HCT116 (cell line): ENCODE measurements around the gene GFER. TPM values are rescaled to one million over a fixed set of nuclear protein-coding genes. Genes with fewer than 3 reads are reported as not detected.

Experiments used
- ATAC-seq: fragments of 200-7000 bp; cut with Tn5 transposase; 2 replicates; pipeline ENCODE4 v1.9.1; 2020; ENCODE audit warnings: mild to moderate bottlenecking, moderate library complexity
- BruUV-seq: library from RNA; stranded (reverse); fragments of 400-500 nt; replicated peaks from 2 replicates; lab custom pipeline; 2021; lab: Mats Ljungman, UMichigan
- CTCF ChIA-PET: fragments of 300-600 bp; sonication (Branson Sonifier 250); formaldehyde crosslinking; loops from one replicate; lab custom pipeline; 2021; ENCODE audit warnings: antibody characterized with exemption; lab: Charles Lee
- POLR2A ChIA-PET: fragments of 300-600, 350-600 bp; sonication (Branson Sonifier 250); formaldehyde crosslinking; loops from one replicate; lab custom pipeline; 2021; ENCODE audit warnings: antibody characterized with exemption; lab: Charles Lee
- RAD21 ChIA-PET, 2 experiments: fragments of 300-600 bp; sonication (Branson Sonifier 250); formaldehyde crosslinking; loops; one replicate each; lab custom pipeline; 2023; ENCODE audit warnings: low total read pairs in 2 of 2; ENCODE audit not compliant: uncharacterized antibody in 2 of 2, unreplicated experiment in 2 of 2, low non-redundant PET in 1 of 2; lab: Charles Lee
- DNase-seq: peaks from one replicate; pipeline ENCODE4 v3.0.0-alpha.2; 2010; ENCODE audit warnings: low read depth, low spot score
- H2AFZ ChIP-seq: fragments of 200-600 bp; shearing (Covaris generic), sonication (generic); 2 replicates; pipeline ENCODE4 v1.6.1; 2017; ENCODE audit warnings: low read depth, mixed run types, mixed read lengths, antibody characterized with exemption, low read length; ENCODE audit not compliant: poor library complexity, severe bottlenecking
- H3K27ac ChIP-seq: 2 replicates; pipeline ENCODE4 v1.5.1; 2012; ENCODE audit warnings: low read depth, low read length
- H3K27me3 ChIP-seq: fragments of 200-600 bp; sonication (generic); 2 replicates; pipeline ENCODE4 v1.6.1; 2016; ENCODE audit warnings: mixed run types, low read length, mixed read lengths; ENCODE audit not compliant: insufficient read depth
- H3K36me3 ChIP-seq, 2 experiments: fragments of 200-500 bp in 1 of 2; fragments of 200-600 bp in 1 of 2; sonication (Bioruptor generic) in 1 of 2; sonication (generic) in 1 of 2; 2 replicates each; pipeline versions ENCODE4 v1.5.1 to v1.6.1; 2014 to 2016; ENCODE audit warnings: low read length in 2 of 2, inconsistent platforms in 1 of 2, mixed read lengths in 1 of 2, mixed run types in 1 of 2; ENCODE audit not compliant: insufficient read depth in 2 of 2, control insufficient read depth in 1 of 2
- H3K4me1 ChIP-seq, 2 experiments: fragments of 200-600 bp in 1 of 2; sonication (generic) in 1 of 2; 2 replicates each; pipeline versions ENCODE4 v1.5.1 to v1.6.1; 2012 to 2017; ENCODE audit warnings: low read length in 2 of 2, inconsistent platforms in 1 of 2, mild to moderate bottlenecking in 1 of 2, mixed read lengths in 1 of 2, mixed run types in 1 of 2, moderate library complexity in 1 of 2; ENCODE audit not compliant: insufficient read depth in 2 of 2, control insufficient read depth in 1 of 2
- H3K4me2 ChIP-seq: fragments of 200-600 bp; sonication (generic); 2 replicates; pipeline ENCODE4 v1.6.1; 2017; ENCODE audit warnings: mixed run types, low read length, mixed read lengths
- H3K4me3 ChIP-seq, 2 experiments: fragments of 200-600 bp in 1 of 2; sonication (generic) in 1 of 2; replicated peaks in 1 of 2; 2 replicates each; pipeline ENCODE4 v1.5.1; 2011 to 2016; ENCODE audit warnings: low read length in 2 of 2, control low read depth in 1 of 2, low read depth in 1 of 2, mild to moderate bottlenecking in 1 of 2, mixed read lengths in 1 of 2, mixed run types in 1 of 2
- H3K79me2 ChIP-seq: fragments of 200-600 bp; sonication (generic); 2 replicates; pipeline ENCODE4 v1.6.1; 2017; ENCODE audit warnings: mild to moderate bottlenecking, mixed run types, low read length, moderate library complexity, mixed read lengths; ENCODE audit not compliant: insufficient read depth
- H3K9ac ChIP-seq: fragments of 200-600 bp; sonication (generic); 2 replicates; pipeline ENCODE4 v1.6.1; 2016; ENCODE audit warnings: low read length, mixed read lengths
- H3K9me2 ChIP-seq: fragments of 200-600 bp; sonication (generic), shearing (Covaris generic); 2 replicates; pipeline ENCODE4 v1.6.1; 2017; ENCODE audit warnings: mixed run types, mild to moderate bottlenecking, moderate library complexity; ENCODE audit not compliant: insufficient read depth
- H3K9me3 ChIP-seq, 2 experiments: fragments of 200-500 bp in 1 of 2; fragments of 200-600 bp in 1 of 2; sonication (Bioruptor generic) in 1 of 2; sonication (generic) in 1 of 2; 2 replicates each; pipeline ENCODE4 v1.6.1; 2014 to 2017; ENCODE audit warnings: low read length in 2 of 2, mixed read lengths in 2 of 2, inconsistent platforms in 1 of 2, low read depth in 1 of 2, mild to moderate bottlenecking in 1 of 2, mixed run types in 1 of 2, moderate library complexity in 1 of 2; ENCODE audit not compliant: control insufficient read depth in 1 of 2, insufficient read depth in 1 of 2
- H4K20me1 ChIP-seq: fragments of 200-600 bp; sonication (generic), shearing (Covaris generic); 2 replicates; pipeline ENCODE4 v1.6.1; 2017; ENCODE audit warnings: mixed run types, mild to moderate bottlenecking, moderate library complexity; ENCODE audit not compliant: insufficient read depth
- CTCF ChIP-seq, 3 experiments: fragments of 200-600 bp in 1 of 3; sonication (generic) in 1 of 3; IDR thresholded peaks in 2 of 3; conservative IDR thresholded peaks in 1 of 3; 2 replicates each; pipeline ENCODE4 v1.5.1; 2012 to 2017; ENCODE audit warnings: low read depth in 2 of 3, low read length in 2 of 3, antibody characterized with exemption in 1 of 3, borderline replicate concordance in 1 of 3, control low read depth in 1 of 3, mild to moderate bottlenecking in 1 of 3, mixed read lengths in 1 of 3, mixed run types in 1 of 3, moderate library complexity in 1 of 3; ENCODE audit not compliant: insufficient read depth in 1 of 3
- FOSL1 ChIP-seq: IDR thresholded peaks from 2 replicates; pipeline ENCODE4 v1.6.1; 2012; ENCODE audit warnings: low read depth
- POLR2AphosphoS5 ChIP-seq: IDR thresholded peaks from 2 replicates; pipeline ENCODE4 v1.6.1; 2011; ENCODE audit warnings: mild to moderate bottlenecking, low read depth, low read length, moderate library complexity
- SP1 ChIP-seq: IDR thresholded peaks from 2 replicates; pipeline ENCODE4 v1.6.1; 2012; ENCODE audit warnings: low read depth
- TCF7L2 ChIP-seq: IDR thresholded peaks from 2 replicates; pipeline ENCODE4 v1.7.0; 2011; ENCODE audit warnings: borderline replicate concordance, inconsistent platforms; ENCODE audit not compliant: insufficient read depth, insufficient read length; ENCODE audit errors: extremely low read depth
- intact Hi-C: fragments of 100-400 bp; cut with micrococcal nuclease; formaldehyde crosslinking; loops from 2 replicates; pipeline ENCODE4 v1.10.0; 2022
- total RNA-seq: library from RNA; stranded (reverse); gene quantifications from one replicate; pipeline ENCODE4 v1.2.1, GENCODE V29; 2021; ENCODE audit not compliant: unreplicated experiment
- TF ChIP-seq, protein P1 (sequence below): IDR thresholded peaks from 2 replicates; pipeline ENCODE4 v1.6.1; 2011; ENCODE audit warnings: mild to moderate bottlenecking, low read length, moderate library complexity; ENCODE audit not compliant: insufficient replicate concordance; ENCODE audit errors: extremely low read depth

Gene GFER
- total RNA-seq, 1 experiment from 2014 or later = 47.3 TPM

DNA sequence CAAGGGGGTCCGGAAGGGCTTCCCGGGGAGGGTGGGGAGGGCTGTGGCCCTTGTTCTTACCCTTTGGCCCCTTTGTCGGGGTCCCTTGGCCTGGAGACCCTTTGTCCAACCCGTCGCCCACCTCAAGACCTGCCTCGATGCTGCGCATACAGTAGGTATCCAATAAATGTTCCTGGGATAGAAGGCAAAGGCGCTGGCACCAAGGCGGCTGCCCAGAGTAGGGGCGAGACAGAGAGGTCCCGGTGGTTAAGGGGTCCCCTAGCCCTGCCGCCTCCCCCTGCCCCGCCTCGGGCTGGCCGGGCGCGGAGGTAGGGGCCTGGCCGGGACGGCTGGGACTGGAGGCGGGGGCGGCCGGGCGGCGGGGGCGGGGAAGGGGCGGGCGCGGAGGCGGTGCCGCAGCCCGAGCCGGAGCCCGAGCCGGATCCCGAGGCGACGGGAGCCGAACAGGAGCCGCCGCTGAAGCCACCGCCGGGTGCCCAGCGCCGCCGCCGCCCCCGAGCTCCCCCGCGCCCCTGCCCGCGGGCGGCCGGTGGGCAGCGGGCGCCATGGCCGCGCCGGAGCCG, 42.5 kb downstream of the GFER start, which contains the start of gene NHERF2:
TSS of gene NHERF2 (plus strand) at position 442 of the 563 bp plus-strand sequence. CDS start at position 546, 104 bp downstream.
- H3K4me3 ChIP-seq = peak within 1 kb of the TSS; percentile 60 to 77
- DNase-seq = no peak
- TF ChIP-seq SP1 = no peak
- no peak for TF ChIP-seq TCF7L2
- no peak for TF ChIP-seq FOSL1
- TF ChIP-seq, protein P1, sequence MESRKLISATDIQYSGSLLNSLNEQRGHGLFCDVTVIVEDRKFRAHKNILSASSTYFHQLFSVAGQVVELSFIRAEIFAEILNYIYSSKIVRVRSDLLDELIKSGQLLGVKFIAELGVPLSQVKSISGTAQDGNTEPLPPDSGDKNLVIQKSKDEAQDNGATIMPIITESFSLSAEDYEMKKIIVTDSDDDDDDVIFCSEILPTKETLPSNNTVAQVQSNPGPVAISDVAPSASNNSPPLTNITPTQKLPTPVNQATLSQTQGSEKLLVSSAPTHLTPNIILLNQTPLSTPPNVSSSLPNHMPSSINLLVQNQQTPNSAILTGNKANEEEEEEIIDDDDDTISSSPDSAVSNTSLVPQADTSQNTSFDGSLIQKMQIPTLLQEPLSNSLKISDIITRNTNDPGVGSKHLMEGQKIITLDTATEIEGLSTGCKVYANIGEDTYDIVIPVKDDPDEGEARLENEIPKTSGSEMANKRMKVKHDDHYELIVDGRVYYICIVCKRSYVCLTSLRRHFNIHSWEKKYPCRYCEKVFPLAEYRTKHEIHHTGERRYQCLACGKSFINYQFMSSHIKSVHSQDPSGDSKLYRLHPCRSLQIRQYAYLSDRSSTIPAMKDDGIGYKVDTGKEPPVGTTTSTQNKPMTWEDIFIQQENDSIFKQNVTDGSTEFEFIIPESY = no peak
- TF ChIP-seq POLR2AphosphoS5 = peak; percentile 37
- no peak for TF ChIP-seq CTCF (IDR thresholded peaks at IDR 0.05 in 2 of 3, conservative IDR thresholded peaks at IDR 0.05 in 1 of 3; ENCODE audit: borderline replicate concordance in 1 of 3, insufficient read depth in 1 of 3, low read depth in 2 of 3, low read length in 2 of 3)
- ChIA-PET RAD21 (no interaction called here), POLR2A (interaction anchor here (0.9 kb wide), 1 partner anchor 62 kb away, joined by 3 read pairs; the partner anchor contains the start of gene RPS2), CTCF (interaction anchor here (1.1 kb wide), 1 partner anchor 22 kb away, joined by 3 read pairs; no protein-coding TSS in a partner anchor)
- H4K20me1 ChIP-seq = no peaks in the 10 kb centered on the region
- peak within 1 kb of the TSS; percentile 99 for H3K4me2 ChIP-seq
- BruUV-seq = no TSS peak
- no peaks in the 10 kb centered on the region for H3K9me2 ChIP-seq
- peak; percentile 46 for ATAC-seq
- H3K9ac ChIP-seq = peak within 1 kb of the TSS; percentile 76
- H3K4me1 ChIP-seq = peaks cover 29 to 50% of the 10 kb centered on the region in 2 experiments
- H3K79me2 ChIP-seq = peaks cover 17% of the 10 kb centered on the region; the same call in 1 of the 2 replicates
- H3K9me3 ChIP-seq = no peaks in the 10 kb centered on the region
- H2AFZ ChIP-seq = no peak within 1 kb of the TSS
- H3K36me3 ChIP-seq = no peaks in the 10 kb centered on the region
- H3K27ac ChIP-seq = peak within 1 kb of the TSS; percentile 72; the same call in 1 of the 2 replicates
- intact Hi-C loops = loop anchor here (10.0 kb wide), 1 partner anchor 228 kb away; the partner anchor contains the start of gene ECI1
- H3K27me3 ChIP-seq = no peaks in the 10 kb centered on the region
